K562 (cell line): ENCODE data around the gene TAS1R3. TPM values are rescaled to one million over a fixed set of nuclear protein-coding genes. Genes with fewer than 3 reads are reported as not detected.

ENCODE experiments used
- ATAC-seq: fragments of 200-7000 bp; cut with Tn5 transposase; 3 replicates; pipeline ENCODE4 v1.9.1; 2020; ENCODE audit warnings: moderate library complexity
- BruUV-seq: library from RNA; stranded (reverse); fragments of 400-500 nt; replicated peaks from 2 replicates; lab custom pipeline; 2021; lab: Mats Ljungman, UMichigan
- CTCF ChIA-PET: fragments of 300-600 bp; formaldehyde crosslinking; extraction: SDS; loops from one replicate; lab custom pipeline; 2021; ENCODE audit warnings: low intra/inter-chr PET ratio; lab: Yijun Ruan, JAX
- POLR2A ChIA-PET: fragments of 300-600, 350-650 bp; sonication (Branson Sonifier 250); formaldehyde crosslinking; extraction: SDS; loops from one replicate; lab custom pipeline; 2021; ENCODE audit warnings: antibody characterized with exemption, inconsistent platforms; lab: Yijun Ruan, JAX
- DNase-seq, 4 experiments: peaks; one replicate each; pipeline versions ENCODE4 v3.0.0 to v3.0.0-alpha.2; 2011 to 2018; ENCODE audit warnings: low spot score in 3 of 4, mixed read lengths in 3 of 4; ENCODE audit errors: extremely low read depth in 1 of 4
- FAIRE-seq: peaks from 2 replicates; lab custom pipeline; 2011; peaks lifted over from hg19 to GRCh38; lab: Jason Lieb, UNC
- H2AFZ ChIP-seq: 2 replicates; pipeline ENCODE4 v1.6.0; 2011; ENCODE audit warnings: low read depth, low read length, control low read depth, inconsistent platforms
- H3K27ac ChIP-seq: fragments of 200-600 bp; 3 replicates; pipeline ENCODE4 v1.8.0; 2011; ENCODE audit warnings: low read depth, mild to moderate bottlenecking, control low read depth, inconsistent platforms, low read length, moderate library complexity, mixed read lengths; ENCODE audit errors: extremely low read depth
- H3K27me3 ChIP-seq, 2 experiments: fragments of 300-600 bp in 1 of 2; 2 replicates in 1 of 2; 3 replicates in 1 of 2; pipeline versions ENCODE4 v1.6.0 to v1.8.0; 2011; ENCODE audit warnings: inconsistent platforms in 2 of 2, low read length in 2 of 2, mild to moderate bottlenecking in 1 of 2, mixed read lengths in 1 of 2, moderate library complexity in 1 of 2; ENCODE audit not compliant: control insufficient read depth in 2 of 2, insufficient read depth in 2 of 2
- H3K36me3 ChIP-seq: fragments of 300-600 bp; 3 replicates; pipeline ENCODE4 v1.8.0; 2011; ENCODE audit warnings: mild to moderate bottlenecking, low read length, inconsistent platforms; ENCODE audit not compliant: control insufficient read depth, insufficient read depth
- H3K4me1 ChIP-seq, 2 experiments: fragments of 200-600 bp in 1 of 2; replicated peaks in 1 of 2; 2 replicates in 1 of 2; 3 replicates in 1 of 2; pipeline versions ENCODE4 v1.5.1 to v1.8.0; 2011; ENCODE audit warnings: inconsistent platforms in 2 of 2, low read length in 2 of 2, mild to moderate bottlenecking in 1 of 2, mixed read lengths in 1 of 2, moderate library complexity in 1 of 2; ENCODE audit not compliant: control insufficient read depth in 2 of 2, insufficient read depth in 2 of 2
- H3K4me2 ChIP-seq: 2 replicates; pipeline ENCODE4 v1.6.1; 2011; ENCODE audit warnings: low read length, control low read depth, inconsistent platforms, mixed read lengths; ENCODE audit not compliant: insufficient read depth
- H3K4me3 ChIP-seq: fragments of 200-600 bp; sonication (generic), shearing (Covaris generic); 2 replicates; pipeline ENCODE4 v1.5.1; 2016; ENCODE audit warnings: control low read depth, inconsistent platforms
- H3K79me2 ChIP-seq: fragments of 200-600 bp; 3 replicates; pipeline ENCODE4 v1.8.0; 2011; ENCODE audit warnings: low read length, inconsistent platforms; ENCODE audit not compliant: control insufficient read depth, insufficient read depth
- H3K9ac ChIP-seq, 2 experiments: 2 replicates each; pipeline versions ENCODE4 v1.6.0 to v1.6.1; 2011; ENCODE audit warnings: low read depth in 2 of 2, low read length in 2 of 2, control low read depth in 1 of 2, inconsistent platforms in 1 of 2, mild to moderate bottlenecking in 1 of 2, mixed read lengths in 1 of 2; ENCODE audit not compliant: insufficient read depth in 1 of 2
- H3K9me1 ChIP-seq: one replicate; pipeline ENCODE4 v1.6.0; 2011; ENCODE audit warnings: inconsistent platforms, mild to moderate bottlenecking, low read length, moderate library complexity; ENCODE audit not compliant: control insufficient read depth, insufficient read depth
- H3K9me3 ChIP-seq: replicated peaks from 2 replicates; pipeline ENCODE4 v1.5.1; 2011; ENCODE audit warnings: low read depth, low read length, inconsistent platforms; ENCODE audit not compliant: control insufficient read depth, insufficient read depth
- H4K20me1 ChIP-seq: replicated peaks from 2 replicates; pipeline ENCODE4 v1.6.1; 2011; ENCODE audit warnings: low read length, inconsistent platforms, mixed read lengths; ENCODE audit not compliant: control insufficient read depth, insufficient read depth
- CAMTA2 ChIP-seq: fragments of 250-450 bp; sonication (Bioruptor Pico); conservative IDR thresholded peaks from 2 replicates; pipeline ENCODE4 v1.5.1; 2022
- CBFA2T2 ChIP-seq: fragments of 450-650 bp; conservative IDR thresholded peaks from 2 replicates; pipeline ENCODE4 v1.6.1; 2017; ENCODE audit warnings: mild to moderate bottlenecking
- CTCF ChIP-seq, 3 experiments: IDR thresholded peaks in 2 of 3; conservative IDR thresholded peaks in 1 of 3; 2 replicates each; pipeline ENCODE4 v1.5.1; 2011 to 2012; ENCODE audit warnings: low read length in 3 of 3, mild to moderate bottlenecking in 3 of 3, control low read depth in 2 of 3, improper control_type of control experiment in 1 of 3, inconsistent platforms in 1 of 3, low read depth in 1 of 3, mixed read lengths in 1 of 3, moderate library complexity in 1 of 3; ENCODE audit not compliant: insufficient read depth in 2 of 3
- NFYB ChIP-seq: IDR thresholded peaks from 2 replicates; pipeline ENCODE4 v1.6.1; 2011; ENCODE audit warnings: mild to moderate bottlenecking, moderate library complexity; ENCODE audit not compliant: insufficient read length; ENCODE audit errors: extremely low read depth
- REST ChIP-seq, 2 experiments: fragments of 450-650 bp; formaldehyde crosslinking in 1 of 2; IDR thresholded peaks; 2 replicates each; pipeline versions ENCODE4 v1.4.0 to v1.6.1; 2014 to 2020; ENCODE audit warnings: mild to moderate bottlenecking in 2 of 2, borderline replicate concordance in 1 of 2, low read depth in 1 of 2
- TAF15 ChIP-seq: fragments of 200-400 bp; formaldehyde crosslinking; IDR thresholded peaks from 2 replicates; pipeline ENCODE4 v1.6.1; 2017; ENCODE audit warnings: mild to moderate bottlenecking, low read depth, low read length, moderate library complexity
- XRCC5 ChIP-seq: fragments of 200-400 bp; formaldehyde crosslinking; IDR thresholded peaks from 2 replicates; pipeline ENCODE4 v1.6.1; 2017; ENCODE audit warnings: low read depth, mild to moderate bottlenecking, low read length
- ZBTB17 ChIP-seq: fragments of 450-650 bp; formaldehyde crosslinking; IDR thresholded peaks from 2 replicates; pipeline ENCODE4 v1.4.0; 2020; ENCODE audit warnings: mild to moderate bottlenecking
- ZNF740 ChIP-seq, 3 experiments: fragments of 200-800 bp in 1 of 3; sonication (Bioruptor generic) in 1 of 3; sonication (generic) in 1 of 3; formaldehyde crosslinking in 1 of 3; IDR thresholded peaks; 2 replicates each; pipeline versions ENCODE4 v1.6.1 to v1.8.0; 2016 to 2022; ENCODE audit warnings: mild to moderate bottlenecking in 2 of 3, missing compliant biosample characterization in 2 of 3, missing genetic modification characterization in 2 of 3, missing genetic modification reagents in 1 of 3
- WGBS: fragments of 100-300 bp; shearing (Covaris generic); methylation state at CpG from one replicate; pipeline ENCODE4 v1.1.6; 2016; ENCODE audit warnings: low coverage, mixed read lengths; ENCODE audit not compliant: insufficient coverage; ENCODE audit errors: missing lambda C conversion rate; 5-methylcytosine and 5-hydroxymethylcytosine counted together
- in situ Hi-C: fragments of 300-500 bp; cut with MboI; formaldehyde crosslinking; loops from 4 replicates; pipeline ENCODE4 v1.15.0; 2018; ENCODE audit warnings: inconsistent platforms, mixed read lengths
- intact Hi-C: fragments of 100-400 bp; cut with micrococcal nuclease; formaldehyde crosslinking; loops from 2 replicates; pipeline ENCODE4 v1.14.2; 2022
- polyA plus RNA-seq, 8 experiments: library from polyadenylated mRNA; depleted of rRNA in 4 of 8; stranded (reverse) in 5 of 8; unstranded in 3 of 8; fragments of >200 nt; fragmentation: Nextera tagmentation in 2 of 8; fragmentation: Illumina TruSeq in 1 of 8; extraction: Ambion mirVana in 2 of 8; extraction: Trizol in 1 of 8; gene quantifications; 2 replicates each; pipeline versions ENCODE4 v1.2.1 to v1.2.3, GENCODE V29; 2011 to 2014; ENCODE audit warnings: inconsistent platforms in 1 of 8, missing spikeins in 1 of 8
- total RNA-seq, 7 experiments: library from RNA; depleted of rRNA in 6 of 7; stranded (reverse); fragments of >200 nt in 6 of 7; fragmentation: Illumina TruSeq in 2 of 7; extraction: Trizol in 2 of 7; gene quantifications; 2 replicates each; pipeline versions ENCODE4 v1.2.1 to v1.2.3, GENCODE V29; 2011 to 2021; ENCODE audit warnings: low replicate concordance in 1 of 7

The TAS1R3 gene
- total and polyA plus RNA-seq, 9 of the 15 experiments (the other 6 are each of a cell fraction or from before 2014, with no cell fraction given): 0.07 to 0.13 TPM; not detected in 7

DNA sequence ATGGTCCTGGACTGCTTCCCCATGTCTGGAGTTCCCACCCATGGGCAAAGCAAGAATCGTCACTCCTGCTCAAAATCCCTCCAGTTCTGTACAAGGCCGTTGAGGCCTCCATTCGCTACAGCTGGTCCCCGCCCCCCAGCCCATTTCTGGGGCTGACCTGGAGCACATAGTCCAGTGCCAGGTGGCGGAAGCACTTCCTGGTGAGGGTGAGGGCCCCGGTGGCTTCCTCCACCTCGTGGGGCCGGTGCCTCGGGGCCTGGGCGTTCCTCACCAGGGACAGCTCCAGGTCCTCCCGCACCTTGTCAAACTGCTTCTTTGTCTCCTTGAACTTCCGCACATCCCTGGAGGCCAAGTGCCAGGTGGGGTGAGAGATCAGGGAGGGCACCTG, 30.7 kb upstream of the TAS1R3 start:
- no TSS peak for BruUV-seq
- ATAC-seq: 0 out of 3 replicates have a peak, but pooled peaks have one; percentile 1
- Histone ChIP-seq H3K4me2 (no peak overlapping the region), H3K4me3 (no peak overlapping the region), H3K27ac (no peak overlapping the region), H3K36me3 (peaks cover 13% of the 10 kb centered on the region; the same call in 1 of the 3 replicates), H3K9me3 (no peaks in the 10 kb centered on the region), H2AFZ (no peak overlapping the region), H4K20me1 (peaks cover 21% of the 10 kb centered on the region; the same call in 1 of the 2 replicates), H3K9ac (no peak overlapping the region), H3K79me2 (peaks cover 13% of the 10 kb centered on the region), H3K9me1 (peaks cover 21% of the 10 kb centered on the region), H3K4me1 (peaks cover 14 to 76% of the 10 kb centered on the region in 2 experiments), H3K27me3 (no peaks in the 10 kb centered on the region)
- CTCF ChIA-PET: no interaction called here
- intact Hi-C loops: loop anchor here (10.0 kb wide), 1 partner anchor 924 kb away; the partner anchor contains the start of gene SKI
- FAIRE-seq: no peak
- WGBS: 74% methylated on average over 12 of the region's 12 CpGs
- in situ Hi-C loops: no loop called here
- TF ChIP-seq NFYB: no peak
- no peak for TF ChIP-seq CAMTA2
- 0 out of 2 replicates have a peak, but pooled peaks have one; percentile 11 for TF ChIP-seq XRCC5
- no peak for TF ChIP-seq ZNF740 (CRISPR knock-in tag; IDR thresholded peaks at IDR 0.05)
- TF ChIP-seq ZNF740 (tag; IDR thresholded peaks at IDR 0.05): no peak
- peak; percentile 20; the same call in 1 of the 2 replicates for TF ChIP-seq REST (IDR thresholded peaks at IDR 0.05; ENCODE audit: borderline replicate concordance)
- TF ChIP-seq REST (CRISPR knock-in tag; IDR thresholded peaks at IDR 0.05; ENCODE audit: low read depth): no peak
- TF ChIP-seq CBFA2T2: no peak
- TF ChIP-seq CTCF (IDR thresholded peaks at IDR 0.05 in 2 of 3, conservative IDR thresholded peaks at IDR 0.05 in 1 of 3; ENCODE audit: insufficient read depth in 2 of 3, low read depth in 1 of 3, low read length in 3 of 3): peak in 1 of 3 experiments; percentile 38; a peak in 1 of 6 replicates
- TF ChIP-seq TAF15: no peak
- TF ChIP-seq ZBTB17 (CRISPR knock-in tag): no peak
- POLR2A ChIA-PET: interaction anchor here (0.6 kb wide), 1 partner anchor 722 kb away, joined by 4 read pairs; no protein-coding TSS in a partner anchor
- DNase-seq: no peak
